ENCODE results near the gene TRPM3. TPM values are rescaled to one million over a fixed set of nuclear protein-coding genes. Genes with fewer than 3 reads are reported as not detected.

The TRPM3 gene
- total and polyA plus RNA-seq, 2 of the 8 experiments (the other 6 are each of a cell fraction or from before 2014, with no cell fraction given): 2.4 to 10.9 TPM

DNA sequence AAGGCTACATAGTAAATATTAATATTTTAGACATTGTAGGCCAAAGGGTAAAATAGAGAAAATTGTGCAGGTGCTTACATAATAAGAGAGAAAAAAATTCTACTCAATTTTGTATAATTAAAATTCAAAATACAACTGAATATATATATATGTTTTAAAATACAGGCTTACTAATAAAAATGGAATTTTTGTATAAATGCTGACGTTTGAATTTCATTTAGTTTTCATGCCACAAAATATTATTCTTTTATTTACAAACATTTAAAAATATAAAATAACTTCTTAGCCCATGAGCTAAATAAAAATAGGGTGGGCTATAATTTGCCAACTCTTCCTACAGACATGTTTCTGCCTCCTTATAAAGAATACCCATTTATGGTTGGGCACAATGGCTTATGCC, 328.6 kb downstream of the TRPM3 start (continued):
- TF ChIP-seq, protein P1, sequence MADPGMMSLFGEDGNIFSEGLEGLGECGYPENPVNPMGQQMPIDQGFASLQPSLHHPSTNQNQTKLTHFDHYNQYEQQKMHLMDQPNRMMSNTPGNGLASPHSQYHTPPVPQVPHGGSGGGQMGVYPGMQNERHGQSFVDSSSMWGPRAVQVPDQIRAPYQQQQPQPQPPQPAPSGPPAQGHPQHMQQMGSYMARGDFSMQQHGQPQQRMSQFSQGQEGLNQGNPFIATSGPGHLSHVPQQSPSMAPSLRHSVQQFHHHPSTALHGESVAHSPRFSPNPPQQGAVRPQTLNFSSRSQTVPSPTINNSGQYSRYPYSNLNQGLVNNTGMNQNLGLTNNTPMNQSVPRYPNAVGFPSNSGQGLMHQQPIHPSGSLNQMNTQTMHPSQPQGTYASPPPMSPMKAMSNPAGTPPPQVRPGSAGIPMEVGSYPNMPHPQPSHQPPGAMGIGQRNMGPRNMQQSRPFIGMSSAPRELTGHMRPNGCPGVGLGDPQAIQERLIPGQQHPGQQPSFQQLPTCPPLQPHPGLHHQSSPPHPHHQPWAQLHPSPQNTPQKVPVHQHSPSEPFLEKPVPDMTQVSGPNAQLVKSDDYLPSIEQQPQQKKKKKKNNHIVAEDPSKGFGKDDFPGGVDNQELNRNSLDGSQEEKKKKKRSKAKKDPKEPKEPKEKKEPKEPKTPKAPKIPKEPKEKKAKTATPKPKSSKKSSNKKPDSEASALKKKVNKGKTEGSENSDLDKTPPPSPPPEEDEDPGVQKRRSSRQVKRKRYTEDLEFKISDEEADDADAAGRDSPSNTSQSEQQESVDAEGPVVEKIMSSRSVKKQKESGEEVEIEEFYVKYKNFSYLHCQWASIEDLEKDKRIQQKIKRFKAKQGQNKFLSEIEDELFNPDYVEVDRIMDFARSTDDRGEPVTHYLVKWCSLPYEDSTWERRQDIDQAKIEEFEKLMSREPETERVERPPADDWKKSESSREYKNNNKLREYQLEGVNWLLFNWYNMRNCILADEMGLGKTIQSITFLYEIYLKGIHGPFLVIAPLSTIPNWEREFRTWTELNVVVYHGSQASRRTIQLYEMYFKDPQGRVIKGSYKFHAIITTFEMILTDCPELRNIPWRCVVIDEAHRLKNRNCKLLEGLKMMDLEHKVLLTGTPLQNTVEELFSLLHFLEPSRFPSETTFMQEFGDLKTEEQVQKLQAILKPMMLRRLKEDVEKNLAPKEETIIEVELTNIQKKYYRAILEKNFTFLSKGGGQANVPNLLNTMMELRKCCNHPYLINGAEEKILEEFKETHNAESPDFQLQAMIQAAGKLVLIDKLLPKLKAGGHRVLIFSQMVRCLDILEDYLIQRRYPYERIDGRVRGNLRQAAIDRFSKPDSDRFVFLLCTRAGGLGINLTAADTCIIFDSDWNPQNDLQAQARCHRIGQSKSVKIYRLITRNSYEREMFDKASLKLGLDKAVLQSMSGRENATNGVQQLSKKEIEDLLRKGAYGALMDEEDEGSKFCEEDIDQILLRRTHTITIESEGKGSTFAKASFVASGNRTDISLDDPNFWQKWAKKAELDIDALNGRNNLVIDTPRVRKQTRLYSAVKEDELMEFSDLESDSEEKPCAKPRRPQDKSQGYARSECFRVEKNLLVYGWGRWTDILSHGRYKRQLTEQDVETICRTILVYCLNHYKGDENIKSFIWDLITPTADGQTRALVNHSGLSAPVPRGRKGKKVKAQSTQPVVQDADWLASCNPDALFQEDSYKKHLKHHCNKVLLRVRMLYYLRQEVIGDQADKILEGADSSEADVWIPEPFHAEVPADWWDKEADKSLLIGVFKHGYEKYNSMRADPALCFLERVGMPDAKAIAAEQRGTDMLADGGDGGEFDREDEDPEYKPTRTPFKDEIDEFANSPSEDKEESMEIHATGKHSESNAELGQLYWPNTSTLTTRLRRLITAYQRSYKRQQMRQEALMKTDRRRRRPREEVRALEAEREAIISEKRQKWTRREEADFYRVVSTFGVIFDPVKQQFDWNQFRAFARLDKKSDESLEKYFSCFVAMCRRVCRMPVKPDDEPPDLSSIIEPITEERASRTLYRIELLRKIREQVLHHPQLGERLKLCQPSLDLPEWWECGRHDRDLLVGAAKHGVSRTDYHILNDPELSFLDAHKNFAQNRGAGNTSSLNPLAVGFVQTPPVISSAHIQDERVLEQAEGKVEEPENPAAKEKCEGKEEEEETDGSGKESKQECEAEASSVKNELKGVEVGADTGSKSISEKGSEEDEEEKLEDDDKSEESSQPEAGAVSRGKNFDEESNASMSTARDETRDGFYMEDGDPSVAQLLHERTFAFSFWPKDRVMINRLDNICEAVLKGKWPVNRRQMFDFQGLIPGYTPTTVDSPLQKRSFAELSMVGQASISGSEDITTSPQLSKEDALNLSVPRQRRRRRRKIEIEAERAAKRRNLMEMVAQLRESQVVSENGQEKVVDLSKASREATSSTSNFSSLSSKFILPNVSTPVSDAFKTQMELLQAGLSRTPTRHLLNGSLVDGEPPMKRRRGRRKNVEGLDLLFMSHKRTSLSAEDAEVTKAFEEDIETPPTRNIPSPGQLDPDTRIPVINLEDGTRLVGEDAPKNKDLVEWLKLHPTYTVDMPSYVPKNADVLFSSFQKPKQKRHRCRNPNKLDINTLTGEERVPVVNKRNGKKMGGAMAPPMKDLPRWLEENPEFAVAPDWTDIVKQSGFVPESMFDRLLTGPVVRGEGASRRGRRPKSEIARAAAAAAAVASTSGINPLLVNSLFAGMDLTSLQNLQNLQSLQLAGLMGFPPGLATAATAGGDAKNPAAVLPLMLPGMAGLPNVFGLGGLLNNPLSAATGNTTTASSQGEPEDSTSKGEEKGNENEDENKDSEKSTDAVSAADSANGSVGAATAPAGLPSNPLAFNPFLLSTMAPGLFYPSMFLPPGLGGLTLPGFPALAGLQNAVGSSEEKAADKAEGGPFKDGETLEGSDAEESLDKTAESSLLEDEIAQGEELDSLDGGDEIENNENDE (IDR thresholded peaks at IDR 0.05; ENCODE audit: insufficient replicate concordance, low read length): no peak
- no peak for TF ChIP-seq SRF (IDR thresholded peaks at IDR 0.05; ENCODE audit: low read depth, low read length)

Data from H1 (cell line).